ENCODE data around the gene ZBTB3. TPM values are rescaled to one million over a fixed set of nuclear protein-coding genes. Genes with fewer than 3 reads are reported as not detected.

Gene ZBTB3
- total RNA-seq, 1 experiment from 2014 or later = 82.3 TPM

DNA sequence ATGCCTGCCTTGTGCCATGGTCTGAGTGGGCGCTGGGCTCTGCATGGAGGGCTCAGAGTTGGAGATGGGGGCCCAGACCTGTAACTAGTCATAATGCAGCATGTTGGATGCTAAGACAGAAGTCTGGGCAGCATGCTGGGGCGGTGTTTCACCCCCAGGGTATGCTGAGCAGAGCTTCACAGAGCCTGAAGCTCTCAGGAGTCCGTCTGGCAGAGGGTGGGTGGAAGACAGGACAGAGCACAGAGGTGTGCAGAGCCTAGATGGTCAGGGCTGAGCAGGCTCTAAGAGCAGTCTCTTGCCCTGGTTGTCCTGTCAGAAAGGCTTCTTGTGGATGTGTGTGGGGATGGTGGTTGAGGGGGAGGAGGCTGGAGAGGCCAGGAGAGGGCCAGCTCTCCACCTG, 24.5 kb upstream of the ZBTB3 start (continued):
- TF ChIP-seq SP1 (CRISPR knock-in tag; conservative IDR thresholded peaks at IDR 0.05) (no peak), FOXP1 (CRISPR knock-in tag; IDR thresholded peaks at IDR 0.05; ENCODE audit: borderline replicate concordance) (no peak), FOXK1 (CRISPR knock-in tag; IDR thresholded peaks at IDR 0.05) (no peak), SMAD4 (CRISPR knock-in tag; IDR thresholded peaks at IDR 0.05) (no peak), ZNF396 (CRISPR knock-in tag; IDR thresholded peaks at IDR 0.05; ENCODE audit: borderline replicate concordance) (no peak), KAT7 (CRISPR knock-in tag; IDR thresholded peaks at IDR 0.05; ENCODE audit: borderline replicate concordance) (no peak), CREM (CRISPR knock-in tag; IDR thresholded peaks at IDR 0.05) (no peak), RELA (CRISPR knock-in tag; IDR thresholded peaks at IDR 0.05; ENCODE audit: borderline replicate concordance) (no peak), ZNF138 (CRISPR knock-in tag; conservative IDR thresholded peaks at IDR 0.05) (no peak), JUN (CRISPR knock-in tag; IDR thresholded peaks at IDR 0.05) (no peak), ZNF263 (CRISPR knock-in tag; IDR thresholded peaks at IDR 0.05; ENCODE audit: low read depth) (no peak)
- TF ChIP-seq, protein P1, sequence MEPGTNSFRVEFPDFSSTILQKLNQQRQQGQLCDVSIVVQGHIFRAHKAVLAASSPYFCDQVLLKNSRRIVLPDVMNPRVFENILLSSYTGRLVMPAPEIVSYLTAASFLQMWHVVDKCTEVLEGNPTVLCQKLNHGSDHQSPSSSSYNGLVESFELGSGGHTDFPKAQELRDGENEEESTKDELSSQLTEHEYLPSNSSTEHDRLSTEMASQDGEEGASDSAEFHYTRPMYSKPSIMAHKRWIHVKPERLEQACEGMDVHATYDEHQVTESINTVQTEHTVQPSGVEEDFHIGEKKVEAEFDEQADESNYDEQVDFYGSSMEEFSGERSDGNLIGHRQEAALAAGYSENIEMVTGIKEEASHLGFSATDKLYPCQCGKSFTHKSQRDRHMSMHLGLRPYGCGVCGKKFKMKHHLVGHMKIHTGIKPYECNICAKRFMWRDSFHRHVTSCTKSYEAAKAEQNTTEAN (CRISPR knock-in tag; IDR thresholded peaks at IDR 0.05) = no peak
- TF ChIP-seq, protein P2, sequence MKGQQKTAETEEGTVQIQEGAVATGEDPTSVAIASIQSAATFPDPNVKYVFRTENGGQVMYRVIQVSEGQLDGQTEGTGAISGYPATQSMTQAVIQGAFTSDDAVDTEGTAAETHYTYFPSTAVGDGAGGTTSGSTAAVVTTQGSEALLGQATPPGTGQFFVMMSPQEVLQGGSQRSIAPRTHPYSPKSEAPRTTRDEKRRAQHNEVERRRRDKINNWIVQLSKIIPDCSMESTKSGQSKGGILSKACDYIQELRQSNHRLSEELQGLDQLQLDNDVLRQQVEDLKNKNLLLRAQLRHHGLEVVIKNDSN (CRISPR knock-in tag; IDR thresholded peaks at IDR 0.05) = no peak
- TF ChIP-seq, protein P3, sequence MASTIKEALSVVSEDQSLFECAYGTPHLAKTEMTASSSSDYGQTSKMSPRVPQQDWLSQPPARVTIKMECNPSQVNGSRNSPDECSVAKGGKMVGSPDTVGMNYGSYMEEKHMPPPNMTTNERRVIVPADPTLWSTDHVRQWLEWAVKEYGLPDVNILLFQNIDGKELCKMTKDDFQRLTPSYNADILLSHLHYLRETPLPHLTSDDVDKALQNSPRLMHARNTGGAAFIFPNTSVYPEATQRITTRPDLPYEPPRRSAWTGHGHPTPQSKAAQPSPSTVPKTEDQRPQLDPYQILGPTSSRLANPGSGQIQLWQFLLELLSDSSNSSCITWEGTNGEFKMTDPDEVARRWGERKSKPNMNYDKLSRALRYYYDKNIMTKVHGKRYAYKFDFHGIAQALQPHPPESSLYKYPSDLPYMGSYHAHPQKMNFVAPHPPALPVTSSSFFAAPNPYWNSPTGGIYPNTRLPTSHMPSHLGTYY (CRISPR knock-in tag; IDR thresholded peaks at IDR 0.05) = no peak
- TF ChIP-seq, protein P4, sequence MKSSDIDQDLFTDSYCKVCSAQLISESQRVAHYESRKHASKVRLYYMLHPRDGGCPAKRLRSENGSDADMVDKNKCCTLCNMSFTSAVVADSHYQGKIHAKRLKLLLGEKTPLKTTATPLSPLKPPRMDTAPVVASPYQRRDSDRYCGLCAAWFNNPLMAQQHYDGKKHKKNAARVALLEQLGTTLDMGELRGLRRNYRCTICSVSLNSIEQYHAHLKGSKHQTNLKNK (CRISPR knock-in tag; IDR thresholded peaks at IDR 0.05) = no peak

DNA sequence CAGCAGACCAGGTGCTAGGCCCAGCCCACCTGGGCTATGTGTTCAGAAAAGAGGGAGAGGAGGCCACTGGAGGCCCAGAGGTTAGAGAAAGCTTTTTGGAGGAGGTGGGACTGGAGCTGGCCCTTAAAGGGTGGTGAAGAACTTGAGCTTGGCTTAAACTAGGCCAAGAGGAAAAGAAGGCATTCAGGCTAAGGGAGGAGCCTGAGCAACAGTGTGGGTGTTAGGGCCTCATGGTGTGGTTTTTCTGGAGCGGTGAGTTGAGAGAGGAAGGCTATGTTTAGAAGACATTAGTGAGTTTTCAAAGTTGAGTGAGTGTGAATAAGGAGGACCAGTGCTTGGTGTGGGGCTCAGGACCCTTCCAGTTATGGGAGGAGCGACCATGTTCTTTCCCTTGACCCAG, 23.4 kb upstream of the ZBTB3 start:
- Mint-ChIP-seq H3K4me3 (no peak overlapping the region), H3K27ac (peak overlapping the region; percentile 52; the same call in 1 of the 2 replicates), H3K9me3 (no peaks in the 10 kb centered on the region), H3K36me3 (peaks cover 52% of the 10 kb centered on the region), H3K27me3 (ENCODE audit: low read depth) (no peaks in the 10 kb centered on the region), H3K4me1 (no peaks in the 10 kb centered on the region)
- CTCF ChIA-PET = interaction anchor here (11.6 kb wide), 1 partner anchor 9 kb away, joined by 121 read pairs; the partner anchor contains the start of gene TMEM179B
- no peak for ATAC-seq
- POLR2A ChIA-PET = no interaction called here
- DNase-seq (ENCODE audit: low spot score) = no peak
- TF ChIP-seq, protein P4 (CRISPR knock-in tag; IDR thresholded peaks at IDR 0.05) = no peak
- TF ChIP-seq ZNF671 (CRISPR knock-in tag; IDR thresholded peaks at IDR 0.05) (no peak), NFYB (CRISPR knock-in tag; conservative IDR thresholded peaks at IDR 0.05; ENCODE audit: low read depth) (no peak), ZNF317 (CRISPR knock-in tag; IDR thresholded peaks at IDR 0.05; ENCODE audit: borderline replicate concordance, low read depth) (no peak), FOXP1 (CRISPR knock-in tag; IDR thresholded peaks at IDR 0.05; ENCODE audit: borderline replicate concordance) (no peak), GTF2I (CRISPR knock-in tag; conservative IDR thresholded peaks at IDR 0.05) (no peak), IRF2 (CRISPR knock-in tag; IDR thresholded peaks at IDR 0.05; ENCODE audit: borderline replicate concordance, low read depth) (no peak), ZNF423 (CRISPR knock-in tag; IDR thresholded peaks at IDR 0.05) (no peak), GRHL2 (CRISPR knock-in tag; IDR thresholded peaks at IDR 0.05; ENCODE audit: insufficient replicate concordance, severe bottlenecking) (no peak), NFE2L1 (CRISPR knock-in tag; IDR thresholded peaks at IDR 0.05) (no peak), CREM (CRISPR knock-in tag; IDR thresholded peaks at IDR 0.05) (no peak)
- TF ChIP-seq, protein P5, sequence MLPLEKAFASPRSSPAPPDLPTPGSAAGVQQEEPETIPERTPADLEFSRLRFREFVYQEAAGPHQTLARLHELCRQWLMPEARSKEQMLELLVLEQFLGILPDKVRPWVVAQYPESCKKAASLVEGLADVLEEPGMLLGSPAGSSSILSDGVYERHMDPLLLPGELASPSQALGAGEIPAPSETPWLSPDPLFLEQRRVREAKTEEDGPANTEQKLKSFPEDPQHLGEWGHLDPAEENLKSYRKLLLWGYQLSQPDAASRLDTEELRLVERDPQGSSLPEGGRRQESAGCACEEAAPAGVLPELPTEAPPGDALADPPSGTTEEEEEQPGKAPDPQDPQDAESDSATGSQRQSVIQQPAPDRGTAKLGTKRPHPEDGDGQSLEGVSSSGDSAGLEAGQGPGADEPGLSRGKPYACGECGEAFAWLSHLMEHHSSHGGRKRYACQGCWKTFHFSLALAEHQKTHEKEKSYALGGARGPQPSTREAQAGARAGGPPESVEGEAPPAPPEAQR (CRISPR knock-in tag; IDR thresholded peaks at IDR 0.05) = no peak
- TF ChIP-seq, protein P6, sequence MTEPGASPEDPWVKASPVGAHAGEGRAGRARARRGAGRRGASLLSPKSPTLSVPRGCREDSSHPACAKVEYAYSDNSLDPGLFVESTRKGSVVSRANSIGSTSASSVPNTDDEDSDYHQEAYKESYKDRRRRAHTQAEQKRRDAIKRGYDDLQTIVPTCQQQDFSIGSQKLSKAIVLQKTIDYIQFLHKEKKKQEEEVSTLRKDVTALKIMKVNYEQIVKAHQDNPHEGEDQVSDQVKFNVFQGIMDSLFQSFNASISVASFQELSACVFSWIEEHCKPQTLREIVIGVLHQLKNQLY (CRISPR knock-in tag; IDR thresholded peaks at IDR 0.05) = no peak
- TF ChIP-seq, protein P1 (CRISPR knock-in tag; IDR thresholded peaks at IDR 0.05) = no peak
- TF ChIP-seq, protein P7, sequence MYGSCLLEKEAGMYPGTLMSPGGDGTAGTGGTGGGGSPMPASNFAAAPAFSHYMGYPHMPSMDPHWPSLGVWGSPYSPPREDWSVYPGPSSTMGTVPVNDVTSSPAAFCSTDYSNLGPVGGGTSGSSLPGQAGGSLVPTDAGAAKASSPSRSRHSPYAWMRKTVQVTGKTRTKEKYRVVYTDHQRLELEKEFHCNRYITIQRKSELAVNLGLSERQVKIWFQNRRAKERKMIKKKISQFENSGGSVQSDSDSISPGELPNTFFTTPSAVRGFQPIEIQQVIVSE (CRISPR knock-in tag; IDR thresholded peaks at IDR 0.05; ENCODE audit: borderline replicate concordance) = no peak
- TF ChIP-seq, protein P8, sequence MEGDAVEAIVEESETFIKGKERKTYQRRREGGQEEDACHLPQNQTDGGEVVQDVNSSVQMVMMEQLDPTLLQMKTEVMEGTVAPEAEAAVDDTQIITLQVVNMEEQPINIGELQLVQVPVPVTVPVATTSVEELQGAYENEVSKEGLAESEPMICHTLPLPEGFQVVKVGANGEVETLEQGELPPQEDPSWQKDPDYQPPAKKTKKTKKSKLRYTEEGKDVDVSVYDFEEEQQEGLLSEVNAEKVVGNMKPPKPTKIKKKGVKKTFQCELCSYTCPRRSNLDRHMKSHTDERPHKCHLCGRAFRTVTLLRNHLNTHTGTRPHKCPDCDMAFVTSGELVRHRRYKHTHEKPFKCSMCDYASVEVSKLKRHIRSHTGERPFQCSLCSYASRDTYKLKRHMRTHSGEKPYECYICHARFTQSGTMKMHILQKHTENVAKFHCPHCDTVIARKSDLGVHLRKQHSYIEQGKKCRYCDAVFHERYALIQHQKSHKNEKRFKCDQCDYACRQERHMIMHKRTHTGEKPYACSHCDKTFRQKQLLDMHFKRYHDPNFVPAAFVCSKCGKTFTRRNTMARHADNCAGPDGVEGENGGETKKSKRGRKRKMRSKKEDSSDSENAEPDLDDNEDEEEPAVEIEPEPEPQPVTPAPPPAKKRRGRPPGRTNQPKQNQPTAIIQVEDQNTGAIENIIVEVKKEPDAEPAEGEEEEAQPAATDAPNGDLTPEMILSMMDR (IDR thresholded peaks at IDR 0.05) = no peak

All from WTC11 (cell line).